ENCODE measurements around the gene FAM131B. TPM values are rescaled to one million over a fixed set of nuclear protein-coding genes. Genes with fewer than 3 reads are reported as not detected.

The FAM131B gene
- total and polyA plus RNA-seq, 9 of the 15 experiments (the other 6 are each of a cell fraction or from before 2014, with no cell fraction given), result 0.03 to 0.04 TPM; not detected in 7

DNA sequence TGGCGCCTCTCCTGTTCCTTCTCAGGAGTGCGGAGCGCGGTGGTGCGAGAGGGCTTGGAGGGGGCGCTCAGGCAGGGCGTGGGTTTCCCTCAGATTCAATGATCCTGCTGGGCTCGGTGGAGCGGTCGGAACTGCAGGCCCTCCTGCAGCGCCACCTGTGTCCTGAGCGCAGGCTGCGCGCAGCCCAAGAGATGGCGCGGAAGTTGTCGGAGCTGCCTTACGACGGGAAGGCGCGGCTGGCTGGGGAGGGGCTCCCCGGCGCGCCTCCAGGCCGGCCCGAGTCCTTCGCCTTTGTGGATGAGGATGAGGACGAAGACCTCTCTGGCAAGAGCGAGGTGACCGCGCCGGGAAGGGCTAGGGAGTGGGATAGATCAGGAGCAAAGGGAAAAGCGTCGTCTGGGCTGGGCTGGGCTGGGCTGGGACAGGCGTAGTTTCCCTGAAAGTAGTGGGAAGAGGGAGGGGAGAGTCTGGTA is 17.0 kb downstream of the FAM131B start (continued):
- no peak for TF ChIP-seq ZNF644 (tag; IDR thresholded peaks at IDR 0.05; ENCODE audit: low read depth)
- TF ChIP-seq, protein P1, sequence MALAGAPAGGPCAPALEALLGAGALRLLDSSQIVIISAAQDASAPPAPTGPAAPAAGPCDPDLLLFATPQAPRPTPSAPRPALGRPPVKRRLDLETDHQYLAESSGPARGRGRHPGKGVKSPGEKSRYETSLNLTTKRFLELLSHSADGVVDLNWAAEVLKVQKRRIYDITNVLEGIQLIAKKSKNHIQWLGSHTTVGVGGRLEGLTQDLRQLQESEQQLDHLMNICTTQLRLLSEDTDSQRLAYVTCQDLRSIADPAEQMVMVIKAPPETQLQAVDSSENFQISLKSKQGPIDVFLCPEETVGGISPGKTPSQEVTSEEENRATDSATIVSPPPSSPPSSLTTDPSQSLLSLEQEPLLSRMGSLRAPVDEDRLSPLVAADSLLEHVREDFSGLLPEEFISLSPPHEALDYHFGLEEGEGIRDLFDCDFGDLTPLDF (CRISPR knock-in tag; IDR thresholded peaks at IDR 0.05), result 0 out of 2 replicates have a peak, but pooled peaks have one; percentile 7
- TF ChIP-seq SMAD4 (CRISPR knock-in tag; conservative IDR thresholded peaks at IDR 0.05), result peak; percentile 40; the same call in 1 of the 2 replicates
- peak; percentile 77 for TF ChIP-seq CXXC5 (CRISPR knock-in tag; IDR thresholded peaks at IDR 0.05)
- TF ChIP-seq NFRKB (IDR thresholded peaks at IDR 0.05; ENCODE audit: low read depth), result no peak
- TF ChIP-seq SOX6 (IDR thresholded peaks at IDR 0.05), result 0 out of 2 replicates have a peak, but pooled peaks have one; percentile 50
- peak; percentile 56; the same call in 1 of the 2 replicates for TF ChIP-seq NBN (IDR thresholded peaks at IDR 0.05; ENCODE audit: low read depth)
- TF ChIP-seq, protein P2, sequence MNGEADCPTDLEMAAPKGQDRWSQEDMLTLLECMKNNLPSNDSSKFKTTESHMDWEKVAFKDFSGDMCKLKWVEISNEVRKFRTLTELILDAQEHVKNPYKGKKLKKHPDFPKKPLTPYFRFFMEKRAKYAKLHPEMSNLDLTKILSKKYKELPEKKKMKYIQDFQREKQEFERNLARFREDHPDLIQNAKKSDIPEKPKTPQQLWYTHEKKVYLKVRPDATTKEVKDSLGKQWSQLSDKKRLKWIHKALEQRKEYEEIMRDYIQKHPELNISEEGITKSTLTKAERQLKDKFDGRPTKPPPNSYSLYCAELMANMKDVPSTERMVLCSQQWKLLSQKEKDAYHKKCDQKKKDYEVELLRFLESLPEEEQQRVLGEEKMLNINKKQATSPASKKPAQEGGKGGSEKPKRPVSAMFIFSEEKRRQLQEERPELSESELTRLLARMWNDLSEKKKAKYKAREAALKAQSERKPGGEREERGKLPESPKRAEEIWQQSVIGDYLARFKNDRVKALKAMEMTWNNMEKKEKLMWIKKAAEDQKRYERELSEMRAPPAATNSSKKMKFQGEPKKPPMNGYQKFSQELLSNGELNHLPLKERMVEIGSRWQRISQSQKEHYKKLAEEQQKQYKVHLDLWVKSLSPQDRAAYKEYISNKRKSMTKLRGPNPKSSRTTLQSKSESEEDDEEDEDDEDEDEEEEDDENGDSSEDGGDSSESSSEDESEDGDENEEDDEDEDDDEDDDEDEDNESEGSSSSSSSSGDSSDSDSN (IDR thresholded peaks at IDR 0.05; ENCODE audit: borderline replicate concordance in 1 of 2, low read depth in 2 of 2, low read length in 2 of 2), result peak; percentile 34 to 92; a peak in 2 of 4 replicates
- TF ChIP-seq JUN (IDR thresholded peaks at IDR 0.05; ENCODE audit: borderline replicate concordance, low read depth, low read length), result 0 out of 2 replicates have a peak, but pooled peaks have one; percentile 23
- no peak for TF ChIP-seq JUN (CRISPR knock-in tag; IDR thresholded peaks at IDR 0.05; ENCODE audit: borderline replicate concordance)
- TF ChIP-seq ATF7 (IDR thresholded peaks at IDR 0.05), result peak; percentile 35; the same call in 1 of the 2 replicates
- TF ChIP-seq TEAD1 (CRISPR knock-in tag; IDR thresholded peaks at IDR 0.05), result no peak
- no peak for TF ChIP-seq ZNF408 (CRISPR knock-in tag; IDR thresholded peaks at IDR 0.05; ENCODE audit: low read depth)
- TF ChIP-seq WHSC1 (IDR thresholded peaks at IDR 0.05; ENCODE audit: low read length), result no peak
- 0 out of 2 replicates have a peak, but pooled peaks have one; percentile 21 for TF ChIP-seq BHLHE40 (IDR thresholded peaks at IDR 0.05; ENCODE audit: low read length)
- peak; percentile 95; the same call in 1 of the 2 replicates for TF ChIP-seq HDAC6 (IDR thresholded peaks at IDR 0.05; ENCODE audit: low read depth, low read length)
- TF ChIP-seq CTBP1 (IDR thresholded peaks at IDR 0.05; ENCODE audit: borderline replicate concordance), result peak; percentile 90
- TF ChIP-seq, protein P3, sequence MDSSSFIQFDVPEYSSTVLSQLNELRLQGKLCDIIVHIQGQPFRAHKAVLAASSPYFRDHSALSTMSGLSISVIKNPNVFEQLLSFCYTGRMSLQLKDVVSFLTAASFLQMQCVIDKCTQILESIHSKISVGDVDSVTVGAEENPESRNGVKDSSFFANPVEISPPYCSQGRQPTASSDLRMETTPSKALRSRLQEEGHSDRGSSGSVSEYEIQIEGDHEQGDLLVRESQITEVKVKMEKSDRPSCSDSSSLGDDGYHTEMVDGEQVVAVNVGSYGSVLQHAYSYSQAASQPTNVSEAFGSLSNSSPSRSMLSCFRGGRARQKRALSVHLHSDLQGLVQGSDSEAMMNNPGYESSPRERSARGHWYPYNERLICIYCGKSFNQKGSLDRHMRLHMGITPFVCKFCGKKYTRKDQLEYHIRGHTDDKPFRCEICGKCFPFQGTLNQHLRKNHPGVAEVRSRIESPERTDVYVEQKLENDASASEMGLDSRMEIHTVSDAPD (CRISPR knock-in tag; IDR thresholded peaks at IDR 0.05), result no peak
- no peak for TF ChIP-seq SMARCE1 (IDR thresholded peaks at IDR 0.05)
- no peak for TF ChIP-seq TBL1XR1 (IDR thresholded peaks at IDR 0.05; ENCODE audit: low read length in 2 of 2)
- peak; percentile 43; the same call in 1 of the 2 replicates for TF ChIP-seq JUND (IDR thresholded peaks at IDR 0.05; ENCODE audit: borderline replicate concordance, low read depth, low read length)
- peak; percentile 48; the same call in 1 of the 3 replicates for TF ChIP-seq JUND (tag; IDR thresholded peaks at IDR 0.05; ENCODE audit: borderline replicate concordance, low read depth, low read length)
- TF ChIP-seq TOE1 (IDR thresholded peaks at IDR 0.05; ENCODE audit: borderline replicate concordance), result peak; percentile 44; the same call in 1 of the 2 replicates
- no peak for TF ChIP-seq TOE1 (CRISPR knock-in tag; IDR thresholded peaks at IDR 0.05; ENCODE audit: borderline replicate concordance, low read depth)
